Measurements from ENCODE around the gene MGAT4A. TPM values are rescaled to one million over a fixed set of nuclear protein-coding genes. Genes with fewer than 3 reads are reported as not detected.

The MGAT4A gene
- total RNA-seq, 1 experiment from 2014 or later: 2.7 TPM

- DNase-seq (ENCODE audit: low read depth): no peak
- in situ Hi-C loops (cut with HindIII; ENCODE audit: low pct_unique_long_range_greater_than_20kb, low sequenced_read_pairs): no loop called here
Measured at GRCh38 chr2:98710734-98711133, 20.2 kb downstream of the MGAT4A start.

GRCh38 chr2:98709535-98709934 lies 21.4 kb downstream of the MGAT4A start:
- in situ Hi-C loops (cut with HindIII; ENCODE audit: low pct_unique_long_range_greater_than_20kb, low sequenced_read_pairs): no loop called here
- no peak for DNase-seq (ENCODE audit: low read depth)

- in situ Hi-C loops (cut with HindIII; ENCODE audit: low pct_unique_long_range_greater_than_20kb, low sequenced_read_pairs): no loop called here
- no peak for DNase-seq (ENCODE audit: low read depth)
Measured at GRCh38 chr2:98708396-98709186, 22.3 kb downstream of the MGAT4A start.

GRCh38 chr2:98706591-98706990 lies 24.3 kb downstream of the MGAT4A start:
- DNase-seq (ENCODE audit: low read depth): no peak
- in situ Hi-C loops (cut with HindIII; ENCODE audit: low pct_unique_long_range_greater_than_20kb, low sequenced_read_pairs): no loop called here

- in situ Hi-C loops (cut with HindIII; ENCODE audit: low pct_unique_long_range_greater_than_20kb, low sequenced_read_pairs): no loop called here
- no peak for DNase-seq (ENCODE audit: low read depth)
Measured at GRCh38 chr2:98705333-98705617, 25.7 kb downstream of the MGAT4A start.

- no peak for DNase-seq (ENCODE audit: low read depth)
- in situ Hi-C loops (cut with HindIII; ENCODE audit: low pct_unique_long_range_greater_than_20kb, low sequenced_read_pairs): no loop called here
Measured at GRCh38 chr2:98704499-98705332, 26.2 kb downstream of the MGAT4A start.

GRCh38 chr2:98703738-98704137 lies 27.2 kb downstream of the MGAT4A start:
- in situ Hi-C loops (cut with HindIII; ENCODE audit: low pct_unique_long_range_greater_than_20kb, low sequenced_read_pairs): no loop called here
- DNase-seq (ENCODE audit: low read depth): no peak

GRCh38 chr2:98702858-98703620 lies 27.9 kb downstream of the MGAT4A start:
- in situ Hi-C loops (cut with HindIII; ENCODE audit: low pct_unique_long_range_greater_than_20kb, low sequenced_read_pairs): no loop called here
- DNase-seq (ENCODE audit: low read depth): no peak

GRCh38 chr2:98702127-98702802 lies 28.7 kb downstream of the MGAT4A start:
- no peak for DNase-seq (ENCODE audit: low read depth)
- in situ Hi-C loops (cut with HindIII; ENCODE audit: low pct_unique_long_range_greater_than_20kb, low sequenced_read_pairs): no loop called here

GRCh38 chr2:98701230-98701629 lies 29.7 kb downstream of the MGAT4A start:
- DNase-seq (ENCODE audit: low read depth): no peak
- in situ Hi-C loops (cut with HindIII; ENCODE audit: low pct_unique_long_range_greater_than_20kb, low sequenced_read_pairs): no loop called here

GRCh38 chr2:98698896-98699295 lies 32.0 kb downstream of the MGAT4A start:
- no peak for DNase-seq (ENCODE audit: low read depth)
- in situ Hi-C loops (cut with HindIII; ENCODE audit: low pct_unique_long_range_greater_than_20kb, low sequenced_read_pairs): no loop called here

- no peak for DNase-seq (ENCODE audit: low read depth)
Measured at GRCh38 chr2:98697651-98698337, 33.1 kb downstream of the MGAT4A start.

GRCh38 chr2:98696200-98696599 lies 34.7 kb downstream of the MGAT4A start:
- in situ Hi-C loops (cut with HindIII; ENCODE audit: low pct_unique_long_range_greater_than_20kb, low sequenced_read_pairs): no loop called here

More at GRCh38 chr2:98697651-98698337, 33.1 kb downstream of the MGAT4A start:
- in situ Hi-C loops (cut with HindIII; ENCODE audit: low pct_unique_long_range_greater_than_20kb, low sequenced_read_pairs): no loop called here

GRCh38 chr2:98695255-98695654 lies 35.7 kb downstream of the MGAT4A start:
- in situ Hi-C loops (cut with HindIII; ENCODE audit: low pct_unique_long_range_greater_than_20kb, low sequenced_read_pairs): no loop called here
- DNase-seq (ENCODE audit: low read depth): no peak

More at GRCh38 chr2:98696200-98696599, 34.7 kb downstream of the MGAT4A start:
- no peak for DNase-seq (ENCODE audit: low read depth)

- in situ Hi-C loops (cut with HindIII; ENCODE audit: low pct_unique_long_range_greater_than_20kb, low sequenced_read_pairs): no loop called here
- DNase-seq (ENCODE audit: low read depth): no peak
Measured at GRCh38 chr2:98693477-98693876, 37.5 kb downstream of the MGAT4A start.

- DNase-seq (ENCODE audit: low read depth): no peak
- in situ Hi-C loops (cut with HindIII; ENCODE audit: low pct_unique_long_range_greater_than_20kb, low sequenced_read_pairs): no loop called here
Measured at GRCh38 chr2:98692090-98693054, 38.6 kb downstream of the MGAT4A start.

- in situ Hi-C loops (cut with HindIII; ENCODE audit: low pct_unique_long_range_greater_than_20kb, low sequenced_read_pairs): no loop called here
Measured at GRCh38 chr2:98691303-98691702, 39.6 kb downstream of the MGAT4A start.

More at GRCh38 chr2:98691303-98691702, 39.6 kb downstream of the MGAT4A start:
- peak; percentile 48 for DNase-seq (ENCODE audit: low read depth)

Measured in Caki2 (cell line).